Osteocyte (in vitro differentiated cells): ENCODE results near the gene SERPIND1. TPM values are rescaled to one million over a fixed set of nuclear protein-coding genes. Genes with fewer than 3 reads are reported as not detected.

Experiments used
- DNase-seq: peaks from one replicate; pipeline ENCODE4 v3.0.0; 2021; ENCODE audit warnings: mixed read lengths; ENCODE audit not compliant: unreplicated experiment; ENCODE audit errors: extremely low spot score
- H3K27ac Mint-ChIP-seq: one replicate; pipeline ENCODE4 v1.8.0; 2021; ENCODE audit warnings: mild to moderate bottlenecking, mixed read lengths; ENCODE audit not compliant: unreplicated experiment
- H3K27me3 Mint-ChIP-seq: one replicate; pipeline ENCODE4 v1.8.0; 2021; ENCODE audit warnings: mixed read lengths; ENCODE audit not compliant: unreplicated experiment
- H3K36me3 Mint-ChIP-seq: one replicate; pipeline ENCODE4 v1.8.0; 2021; ENCODE audit warnings: mixed read lengths; ENCODE audit not compliant: unreplicated experiment
- H3K4me1 Mint-ChIP-seq: one replicate; pipeline ENCODE4 v1.8.0; 2021; ENCODE audit warnings: mixed read lengths; ENCODE audit not compliant: unreplicated experiment
- H3K4me3 Mint-ChIP-seq: one replicate; pipeline ENCODE4 v1.8.0; 2021; ENCODE audit warnings: mild to moderate bottlenecking, moderate library complexity, mixed read lengths; ENCODE audit not compliant: unreplicated experiment
- H3K9me3 Mint-ChIP-seq: one replicate; pipeline ENCODE4 v1.8.0; 2021; ENCODE audit warnings: mixed read lengths; ENCODE audit not compliant: unreplicated experiment
- CTCF ChIP-seq: fragments of 200-600 bp; sonication (generic); IDR thresholded peaks from 2 replicates; pipeline ENCODE4 v1.5.0; 2021; ENCODE audit warnings: antibody characterized with exemption, mild to moderate bottlenecking, moderate library complexity
- total RNA-seq: library from RNA; stranded (reverse); gene quantifications from 2 replicates; pipeline ENCODE4 v1.2.1, GENCODE V29; 2021

Gene SERPIND1
- total RNA-seq, 1 donor from 2014 or later, result not detected

GRCh38 chr22:20787746-20788626, 14.1 kb downstream of the SERPIND1 start:
- Mint-ChIP-seq H3K27ac (no peak overlapping the region), H3K9me3 (no peaks in the 10 kb centered on the region), H3K27me3 (no peaks in the 10 kb centered on the region), H3K4me1 (peaks cover 3% of the 10 kb centered on the region), H3K36me3 (peaks cover 27% of the 10 kb centered on the region), H3K4me3 (no peak overlapping the region)
- no peak for TF ChIP-seq CTCF
- DNase-seq, result no peak

- no peak for DNase-seq
- TF ChIP-seq CTCF, result no peak
- H3K36me3 Mint-ChIP-seq, result peaks cover 29% of the 10 kb centered on the region
- no peaks in the 10 kb centered on the region for H3K27me3 Mint-ChIP-seq
- no peak overlapping the region for H3K4me3 Mint-ChIP-seq
- H3K27ac Mint-ChIP-seq, result no peak overlapping the region
- peaks cover 3% of the 10 kb centered on the region for H3K4me1 Mint-ChIP-seq
- H3K9me3 Mint-ChIP-seq, result no peaks in the 10 kb centered on the region
These were observed 14.9 kb downstream of the SERPIND1 start for GRCh38 chr22:20788627-20789344.

- no peak for DNase-seq
- H3K36me3 Mint-ChIP-seq, result peaks cover 48% of the 10 kb centered on the region
- no peak overlapping the region for H3K27ac Mint-ChIP-seq
- no peaks in the 10 kb centered on the region for H3K27me3 Mint-ChIP-seq
- no peak for TF ChIP-seq CTCF
- no peaks in the 10 kb centered on the region for H3K4me1 Mint-ChIP-seq
- H3K9me3 Mint-ChIP-seq, result no peaks in the 10 kb centered on the region
- no peak overlapping the region for H3K4me3 Mint-ChIP-seq
These were observed 18.5 kb downstream of the SERPIND1 start for GRCh38 chr22:20792221-20792965.

GRCh38 chr22:20792966-20793728, 19.2 kb downstream of the SERPIND1 start:
- Mint-ChIP-seq H3K4me1 (no peaks in the 10 kb centered on the region), H3K36me3 (peaks cover 54% of the 10 kb centered on the region), H3K4me3 (no peak overlapping the region), H3K27ac (no peak overlapping the region), H3K9me3 (no peaks in the 10 kb centered on the region), H3K27me3 (no peaks in the 10 kb centered on the region)
- no peak for TF ChIP-seq CTCF
- DNase-seq, result no peak
